Lower lobe of right lung (tissue), 2 donors: ENCODE data around the gene PAX3. TPM values are rescaled to one million over a fixed set of nuclear protein-coding genes. Genes with fewer than 3 reads are reported as not detected.

Experiments
- ATAC-seq, 2 donors: fragments of 200-7000 bp; cut with Tn5 transposase; one replicate each; pipeline ENCODE4 v1.9.1; 2020 to 2022; ENCODE audit warnings: mild to moderate bottlenecking in 2 of 2, moderate library complexity in 2 of 2
- DNase-seq: peaks from one replicate; pipeline ENCODE4 v3.0.0-alpha.2; 2020
- H3K27ac ChIP-seq: fragments of 200-600 bp; one replicate; pipeline ENCODE4 v1.8.0; 2022
- H3K27me3 ChIP-seq: fragments of 200-600 bp; one replicate; pipeline ENCODE4 v1.8.0; 2022; ENCODE audit warnings: low read depth
- H3K36me3 ChIP-seq: fragments of 200-600 bp; one replicate; pipeline ENCODE4 v1.8.0; 2022; ENCODE audit warnings: mild to moderate bottlenecking
- H3K4me1 ChIP-seq: fragments of 200-600 bp; one replicate; pipeline ENCODE4 v1.8.0; 2022
- H3K4me3 ChIP-seq: fragments of 200-600 bp; one replicate; pipeline ENCODE4 v1.8.0; 2022; ENCODE audit warnings: mild to moderate bottlenecking
- H3K9me3 ChIP-seq: fragments of 200-600 bp; one replicate; pipeline ENCODE4 v1.8.0; 2022
- CTCF ChIP-seq: fragments of 200-600 bp; IDR thresholded peaks from one replicate; pipeline ENCODE4 v1.8.0; 2022; ENCODE audit warnings: antibody characterized with exemption, mild to moderate bottlenecking
- intact Hi-C: fragments of 100-400 bp; cut with DNase I; formaldehyde crosslinking; loops from one replicate; pipeline ENCODE4 v1.11.0; 2022
- total RNA-seq: library from RNA; stranded (reverse); fragmentation: NEBNext Ultra II Directional; extraction: Animal tissue kit (Norgen Biotek cat#: 25700); gene quantifications from one replicate; pipeline ENCODE4 v1.2.1, GENCODE V29; 2021
- donor health status: DM: no; HTN: yes; CAD: no; lungs with severe emphysema.

Gene PAX3
- total RNA-seq, 1 donor from 2014 or later = not detected

GRCh38 chr2:222334914-222335313, 36.1 kb upstream of the PAX3 start:
- H3K4me3 ChIP-seq = no peak overlapping the region
- no peaks in the 10 kb centered on the region for H3K36me3 ChIP-seq
- intact Hi-C loops = no loop called here
- no peak overlapping the region for H3K27ac ChIP-seq
- DNase-seq (no peak), ATAC-seq (no peak)
- H3K9me3 ChIP-seq = peaks cover 6% of the 10 kb centered on the region
- TF ChIP-seq CTCF = no peak
- no peaks in the 10 kb centered on the region for H3K27me3 ChIP-seq
- no peaks in the 10 kb centered on the region for H3K4me1 ChIP-seq

GRCh38 chr2:222333397-222333796, 34.6 kb upstream of the PAX3 start:
- Histone ChIP-seq H3K4me3 (no peak overlapping the region), H3K36me3 (no peaks in the 10 kb centered on the region), H3K4me1 (no peaks in the 10 kb centered on the region), H3K27me3 (no peaks in the 10 kb centered on the region), H3K27ac (no peak overlapping the region), H3K9me3 (peaks cover 10% of the 10 kb centered on the region)
- TF ChIP-seq CTCF = no peak
- intact Hi-C loops = no loop called here
- no peak for ATAC-seq
- no peak for DNase-seq

- intact Hi-C loops = no loop called here
- H3K4me1 ChIP-seq = no peaks in the 10 kb centered on the region
- H3K9me3 ChIP-seq = peaks cover 10% of the 10 kb centered on the region
- H3K4me3 ChIP-seq = no peak overlapping the region
- no peaks in the 10 kb centered on the region for H3K27me3 ChIP-seq
- H3K36me3 ChIP-seq = no peaks in the 10 kb centered on the region
- ATAC-seq = no peak
- no peak overlapping the region for H3K27ac ChIP-seq
- TF ChIP-seq CTCF = no peak
- DNase-seq = no peak
Measured at GRCh38 chr2:222332116-222332515, 33.3 kb upstream of the PAX3 start.

- no peaks in the 10 kb centered on the region for H3K36me3 ChIP-seq
- ATAC-seq = no peak
Measured at GRCh38 chr2:222330910-222331309, 32.1 kb upstream of the PAX3 start.

GRCh38 chr2:222322236-222322635, 23.4 kb upstream of the PAX3 start:
- Histone ChIP-seq H3K27me3 (peaks cover 24% of the 10 kb centered on the region), H3K4me3 (no peak overlapping the region), H3K36me3 (no peaks in the 10 kb centered on the region), H3K4me1 (peaks cover 21% of the 10 kb centered on the region), H3K27ac (no peak overlapping the region), H3K9me3 (no peaks in the 10 kb centered on the region)
- ATAC-seq (no peak), DNase-seq (no peak)
- intact Hi-C loops = no loop called here
- TF ChIP-seq CTCF = no peak

More at GRCh38 chr2:222330910-222331309, 32.1 kb upstream of the PAX3 start:
- H3K4me3 ChIP-seq = no peak overlapping the region
- DNase-seq = no peak
- no peaks in the 10 kb centered on the region for H3K27me3 ChIP-seq
- intact Hi-C loops = no loop called here
- H3K9me3 ChIP-seq = peaks cover 10% of the 10 kb centered on the region
- TF ChIP-seq CTCF = no peak
- no peaks in the 10 kb centered on the region for H3K4me1 ChIP-seq
- H3K27ac ChIP-seq = no peak overlapping the region
